Endodermal cell (in vitro differentiated cells): ENCODE results near the gene EXOC1. TPM values are rescaled to one million over a fixed set of nuclear protein-coding genes. Genes with fewer than 3 reads are reported as not detected.

ENCODE experiments used
- DNase-seq: peaks from one replicate; pipeline ENCODE4 v3.0.0-alpha.2; 2017
- H3K27ac ChIP-seq: 2 replicates; pipeline ENCODE4 v1.5.1; 2013; ENCODE audit warnings: mild to moderate bottlenecking, low read depth, low read length, moderate library complexity
- H3K27me3 ChIP-seq: 2 replicates; pipeline ENCODE4 v1.6.1; 2013; ENCODE audit warnings: mild to moderate bottlenecking, low read length, moderate library complexity; ENCODE audit not compliant: insufficient read depth, control insufficient read depth, poor library complexity, severe bottlenecking
- H3K36me3 ChIP-seq: 2 replicates; pipeline ENCODE4 v1.7.0; 2013; ENCODE audit warnings: mild to moderate bottlenecking, low read length, moderate library complexity; ENCODE audit not compliant: control insufficient read depth, insufficient read depth
- H3K4me1 ChIP-seq: one replicate; pipeline ENCODE4 v1.7.0; 2013; ENCODE audit warnings: low read length; ENCODE audit not compliant: control insufficient read depth, insufficient read depth
- H3K4me3 ChIP-seq: 2 replicates; pipeline ENCODE4 v1.5.1; 2013; ENCODE audit warnings: mild to moderate bottlenecking, low read length, moderate library complexity
- H3K9ac ChIP-seq: 2 replicates; pipeline ENCODE4 v1.6.1; 2013; ENCODE audit warnings: mild to moderate bottlenecking, low read length, moderate library complexity; ENCODE audit not compliant: poor library complexity, severe bottlenecking; ENCODE audit errors: extremely low read depth
- H3K9me3 ChIP-seq: 2 replicates; pipeline ENCODE4 v1.6.1; 2013; ENCODE audit warnings: mild to moderate bottlenecking, low read length, moderate library complexity; ENCODE audit not compliant: control insufficient read depth
- H3K27ac Mint-ChIP-seq: 2 replicates; pipeline ENCODE4 v1.8.0; 2020; ENCODE audit warnings: mixed read lengths
- H3K27me3 Mint-ChIP-seq: 2 replicates; pipeline ENCODE4 v1.8.0; 2021; ENCODE audit warnings: mild to moderate bottlenecking, mixed read lengths; ENCODE audit not compliant: insufficient read depth
- H3K36me3 Mint-ChIP-seq: 2 replicates; pipeline ENCODE4 v1.8.0; 2020; ENCODE audit warnings: low read depth, mixed read lengths
- H3K4me1 Mint-ChIP-seq: 2 replicates; pipeline ENCODE4 v1.8.0; 2020; ENCODE audit warnings: mixed read lengths
- H3K4me3 Mint-ChIP-seq: 2 replicates; pipeline ENCODE4 v1.8.0; 2020; ENCODE audit warnings: mild to moderate bottlenecking, moderate library complexity, mixed read lengths
- H3K9me3 Mint-ChIP-seq: 2 replicates; pipeline ENCODE4 v1.8.0; 2020; ENCODE audit warnings: mild to moderate bottlenecking, mixed read lengths
- CTCF ChIP-seq: fragments of 200-600 bp; sonication (generic); conservative IDR thresholded peaks from 2 replicates; pipeline ENCODE4 v1.5.0; 2021; ENCODE audit warnings: antibody characterized with exemption, mild to moderate bottlenecking
- WGBS, 2 experiments: methylation state at CpG; one replicate each; pipeline versions ENCODE4 v1.1.5 to v1.1.7; 2013; ENCODE audit warnings: missing lambda C conversion rate in 2 of 2, mixed read lengths in 1 of 2; ENCODE audit not compliant: insufficient coverage in 1 of 2, insufficient read length in 1 of 2; 5-methylcytosine and 5-hydroxymethylcytosine counted together
- total RNA-seq, 2 donors: library from RNA; stranded (reverse); fragmentation: NEBNext Ultra II Directional in 1 of 2; extraction: Animal tissue kit (Norgen Biotek cat#: 25700) in 1 of 2; gene quantifications; 2 replicates in 1 of 2; 3 replicates in 1 of 2; pipeline ENCODE4 v1.2.1, GENCODE V29; 2021

The EXOC1 gene
- total RNA-seq, 2 donors from 2014 or later: 26.5 to 26.9 TPM

GRCh38 chr4:55884851-55885219 is 31.4 kb downstream of the EXOC1 start:
- H3K27ac ChIP-seq: no peak overlapping the region
- peaks cover 31% of the 10 kb centered on the region for H3K36me3 Mint-ChIP-seq
- WGBS, 2 experiments: 88 to 100% methylated on average over 1 of the region's 1 CpG

GRCh38 chr4:55887594-55887993 is 34.1 kb downstream of the EXOC1 start:
- H3K36me3 Mint-ChIP-seq: peaks cover 25% of the 10 kb centered on the region
- DNase-seq: no peak
- no peaks in the 10 kb centered on the region for H3K9me3 ChIP-seq
- WGBS, 2 experiments: 85% methylated on average over 1 of the region's 1 CpG
- no peaks in the 10 kb centered on the region for H3K27me3 Mint-ChIP-seq
- peaks cover 39% of the 10 kb centered on the region for H3K36me3 ChIP-seq
- H3K9ac ChIP-seq: no peak overlapping the region
- H3K4me3 ChIP-seq: no peak overlapping the region
- no peak overlapping the region for H3K27ac Mint-ChIP-seq
- TF ChIP-seq CTCF: peak; percentile 54
- no peak overlapping the region for H3K27ac ChIP-seq
- H3K4me1 ChIP-seq: no peaks in the 10 kb centered on the region
- no peaks in the 10 kb centered on the region for H3K27me3 ChIP-seq
- H3K4me1 Mint-ChIP-seq: no peaks in the 10 kb centered on the region
- H3K4me3 Mint-ChIP-seq: no peak overlapping the region
- H3K9me3 Mint-ChIP-seq: no peaks in the 10 kb centered on the region

More at GRCh38 chr4:55884851-55885219, 31.4 kb downstream of the EXOC1 start:
- H3K4me3 ChIP-seq: no peak overlapping the region
- peaks cover 41% of the 10 kb centered on the region for H3K36me3 ChIP-seq
- H3K27me3 Mint-ChIP-seq: no peaks in the 10 kb centered on the region
- H3K4me1 ChIP-seq: no peaks in the 10 kb centered on the region
- H3K9ac ChIP-seq: no peak overlapping the region
- TF ChIP-seq CTCF: no peak
- H3K4me1 Mint-ChIP-seq: no peaks in the 10 kb centered on the region
- H3K27ac Mint-ChIP-seq: no peak overlapping the region
- H3K9me3 Mint-ChIP-seq: peaks cover 11% of the 10 kb centered on the region
- H3K4me3 Mint-ChIP-seq: no peak overlapping the region
- DNase-seq: no peak
- H3K27me3 ChIP-seq: no peaks in the 10 kb centered on the region
- no peaks in the 10 kb centered on the region for H3K9me3 ChIP-seq

- Histone ChIP-seq H3K27ac (no peak overlapping the region), H3K27me3 (no peaks in the 10 kb centered on the region), H3K36me3 (peaks cover 59% of the 10 kb centered on the region), H3K9me3 (no peaks in the 10 kb centered on the region), H3K9ac (no peak overlapping the region), H3K4me3 (no peak overlapping the region), H3K4me1 (no peaks in the 10 kb centered on the region)
- TF ChIP-seq CTCF: no peak
- peaks cover 43% of the 10 kb centered on the region for H3K36me3 Mint-ChIP-seq
- no peaks in the 10 kb centered on the region for H3K27me3 Mint-ChIP-seq
- H3K9me3 Mint-ChIP-seq: no peaks in the 10 kb centered on the region
- WGBS, 2 experiments: 90% methylated on average over 1 of the region's 2 CpGs; no CpG with 5 or more reads in 1 of the 2 experiments
- no peak overlapping the region for H3K4me3 Mint-ChIP-seq
- no peak for DNase-seq
- H3K4me1 Mint-ChIP-seq: no peaks in the 10 kb centered on the region
- H3K27ac Mint-ChIP-seq: no peak overlapping the region
These were observed 38.7 kb downstream of the EXOC1 start for GRCh38 chr4:55892156-55892555.
